CD8-positive, alpha-beta memory T cell (primary cell): ENCODE results near the gene C18orf32. TPM values are rescaled to one million over a fixed set of nuclear protein-coding genes. Genes with fewer than 3 reads are reported as not detected.
"Not testable (repeated sequence)": the region's sequence is repeated elsewhere in the genome, so short reads cannot be mapped to it uniquely, and the experiment has no call there.

Source experiments
- CTCF ChIA-PET: fragments of 350-600 bp; sonication (Branson Sonifier 250); formaldehyde crosslinking; loops from one replicate; lab custom pipeline; 2021; ENCODE audit warnings: antibody characterized with exemption; lab: Charles Lee
- POLR2A ChIA-PET: fragments of 350-600 bp; sonication (Branson Sonifier 250); formaldehyde crosslinking; loops from one replicate; lab custom pipeline; 2021; ENCODE audit warnings: antibody characterized with exemption; lab: Charles Lee
- DNase-seq, 5 donors: peaks; one replicate each; pipeline versions ENCODE4 v3.0.0 to v3.0.0-alpha.2; 2020 to 2022; ENCODE audit warnings: mixed read lengths in 1 of 5
- H3K27ac ChIP-seq: one replicate; pipeline ENCODE4 v1.7.0; 2013; ENCODE audit warnings: low read depth, mild to moderate bottlenecking, low read length, moderate library complexity
- H3K27me3 ChIP-seq: 2 replicates; pipeline ENCODE4 v1.7.0; 2013; ENCODE audit warnings: low read length, mild to moderate bottlenecking; ENCODE audit not compliant: insufficient read depth, poor library complexity, severe bottlenecking
- H3K36me3 ChIP-seq: 2 replicates; pipeline ENCODE4 v1.7.0; 2013; ENCODE audit warnings: mild to moderate bottlenecking, low read length, moderate library complexity; ENCODE audit not compliant: insufficient read depth
- H3K4me1 ChIP-seq: 2 replicates; pipeline ENCODE4 v1.7.0; 2013; ENCODE audit warnings: mild to moderate bottlenecking, low read length, moderate library complexity; ENCODE audit not compliant: insufficient read depth
- H3K4me3 ChIP-seq: 2 replicates; pipeline ENCODE4 v1.7.0; 2013; ENCODE audit warnings: mild to moderate bottlenecking, low read length
- H3K9me3 ChIP-seq: 2 replicates; pipeline ENCODE4 v1.7.0; 2013; ENCODE audit warnings: mild to moderate bottlenecking, low read length
- H3K27ac Mint-ChIP-seq, 8 donors: one replicate each; pipeline ENCODE4 v1.8.0; 2020 to 2021; ENCODE audit warnings: mixed read lengths in 8 of 8, mild to moderate bottlenecking in 6 of 8, inconsistent platforms in 3 of 8, moderate library complexity in 3 of 8
- H3K27me3 Mint-ChIP-seq, 2 donors: one replicate each; pipeline ENCODE4 v1.8.0; 2020 to 2021; ENCODE audit warnings: mixed read lengths in 2 of 2, mild to moderate bottlenecking in 1 of 2, moderate library complexity in 1 of 2
- H3K36me3 Mint-ChIP-seq, 3 donors: one replicate each; pipeline ENCODE4 v1.8.0; 2020 to 2021; ENCODE audit warnings: mixed read lengths in 3 of 3, inconsistent platforms in 1 of 3, mild to moderate bottlenecking in 1 of 3
- H3K4me1 Mint-ChIP-seq, 3 donors: one replicate each; pipeline ENCODE4 v1.8.0; 2020 to 2021; ENCODE audit warnings: mixed read lengths in 3 of 3, inconsistent platforms in 1 of 3, mild to moderate bottlenecking in 1 of 3
- H3K4me3 Mint-ChIP-seq, 7 donors: one replicate each; pipeline ENCODE4 v1.8.0; 2020 to 2021; ENCODE audit warnings: mixed read lengths in 7 of 7, mild to moderate bottlenecking in 6 of 7, moderate library complexity in 4 of 7, inconsistent platforms in 2 of 7
- H3K9me3 Mint-ChIP-seq, 5 donors: one replicate each; pipeline ENCODE4 v1.8.0; 2020 to 2022; ENCODE audit warnings: mixed read lengths in 5 of 5, mild to moderate bottlenecking in 3 of 5, moderate library complexity in 2 of 5, inconsistent platforms in 1 of 5
- polyA plus RNA-seq: library from polyadenylated mRNA; unstranded; fragments of 300-500 nt; fragmentation: Illumina TruSeq; gene quantifications from one replicate; pipeline ENCODE4 v1.2.3, GENCODE V29; 2021
- total RNA-seq, 2 experiments: library from RNA; stranded (reverse); gene quantifications; one replicate each; pipeline ENCODE4 v1.2.3, GENCODE V29; 2021

C18orf32 gene
- total and polyA plus RNA-seq, 3 experiments from 2014 or later, result 23.4 to 99.9 (median 25.4) TPM

- H3K4me1 Mint-ChIP-seq, result no peaks in the 10 kb centered on the region
- ChIA-PET CTCF (interaction anchor here (1.3 to 2.0 kb wide), 3 partner anchors 342 to 842 kb away, joined by 3 to 11 read pairs (median 4); no protein-coding TSS in a partner anchor), POLR2A (no interaction called here)
Measured at GRCh38 chr18:49514577-49514976, 27.5 kb upstream of the C18orf32 start.

GRCh38 chr18:49512876-49513275, 25.8 kb upstream of the C18orf32 start:
- H3K9me3 Mint-ChIP-seq, H3K27ac ChIP-seq, H3K27me3 Mint-ChIP-seq, DNase-seq, H3K9me3 ChIP-seq, H3K4me1 Mint-ChIP-seq, CTCF ChIA-PET, H3K36me3 Mint-ChIP-seq, H3K4me3 ChIP-seq, H3K4me3 Mint-ChIP-seq, H3K4me1 ChIP-seq, H3K27me3 ChIP-seq, H3K36me3 ChIP-seq, POLR2A ChIA-PET: not testable (repeated sequence)
- peak overlapping the region in 1 of 8 donors; percentile 14 for H3K27ac Mint-ChIP-seq

More at GRCh38 chr18:49514577-49514976, 27.5 kb upstream of the C18orf32 start:
- H3K9me3 Mint-ChIP-seq, result no peaks in the 10 kb centered on the region
- no peaks in the 10 kb centered on the region for H3K9me3 ChIP-seq
- H3K4me1 ChIP-seq, result no peaks in the 10 kb centered on the region
- H3K36me3 Mint-ChIP-seq, result no peaks in the 10 kb centered on the region
- no peak for DNase-seq
- H3K27me3 Mint-ChIP-seq, result peaks cover 0 to 5% of the 10 kb centered on the region in 2 donors
- no peaks in the 10 kb centered on the region for H3K27me3 ChIP-seq
- no peak overlapping the region for H3K4me3 ChIP-seq
- no peak overlapping the region for H3K27ac ChIP-seq
- H3K4me3 Mint-ChIP-seq, result no peak overlapping the region
- H3K27ac Mint-ChIP-seq, result no peak overlapping the region
- H3K36me3 ChIP-seq, result no peaks in the 10 kb centered on the region

GRCh38 chr18:49510393-49511115, 23.5 kb upstream of the C18orf32 start:
- Histone ChIP-seq H3K36me3 (no peaks in the 10 kb centered on the region), H3K27me3 (no peaks in the 10 kb centered on the region), H3K4me3 (no peak overlapping the region), H3K27ac (no peak overlapping the region), H3K9me3 (no peaks in the 10 kb centered on the region), H3K4me1 (no peaks in the 10 kb centered on the region)
- H3K27me3 Mint-ChIP-seq, result peaks cover 6 to 18% of the 10 kb centered on the region in 2 donors
- H3K27ac Mint-ChIP-seq, result no peak overlapping the region
- ChIA-PET CTCF (interaction anchor here (0.6 to 6.1 kb wide), 17 partner anchors 9 to 847 kb away, joined by 3 to 100 read pairs (median 4); partner anchors contain the start of gene MYO5B), POLR2A (no interaction called here)
- no peak overlapping the region for H3K4me3 Mint-ChIP-seq
- no peaks in the 10 kb centered on the region for H3K4me1 Mint-ChIP-seq
- H3K9me3 Mint-ChIP-seq, result no peaks in the 10 kb centered on the region
- DNase-seq, result peak; percentile 37 to 70 (median 40)
- H3K36me3 Mint-ChIP-seq, result no peaks in the 10 kb centered on the region

GRCh38 chr18:49506438-49506837, 19.4 kb upstream of the C18orf32 start:
- H3K27ac ChIP-seq, H3K4me3 Mint-ChIP-seq, H3K27me3 ChIP-seq, H3K9me3 Mint-ChIP-seq, H3K9me3 ChIP-seq, DNase-seq, H3K4me1 Mint-ChIP-seq, H3K27ac Mint-ChIP-seq, POLR2A ChIA-PET, H3K36me3 Mint-ChIP-seq, H3K36me3 ChIP-seq, H3K4me1 ChIP-seq, H3K4me3 ChIP-seq: not testable (repeated sequence)
- peaks cover 12 to 26% of the 10 kb centered on the region in 2 donors for H3K27me3 Mint-ChIP-seq
- CTCF ChIA-PET, result interaction anchor here (6.1 kb wide), 1 partner anchor 354 kb away, joined by 100 read pairs; no protein-coding TSS in a partner anchor

GRCh38 chr18:49503931-49504330, 16.9 kb upstream of the C18orf32 start:
- ChIA-PET CTCF (interaction anchor here (0.7 to 1.0 kb wide), 2 partner anchors 13 to 310 kb away, joined by 3 to 4 read pairs; no protein-coding TSS in a partner anchor), POLR2A (no interaction called here)
- no peaks in the 10 kb centered on the region for H3K36me3 Mint-ChIP-seq
- DNase-seq, result no peak
- H3K4me3 ChIP-seq, result no peak overlapping the region
- no peaks in the 10 kb centered on the region for H3K27me3 ChIP-seq
- no peak overlapping the region for H3K4me3 Mint-ChIP-seq
- no peaks in the 10 kb centered on the region for H3K4me1 Mint-ChIP-seq
- no peak overlapping the region for H3K27ac ChIP-seq
- no peak overlapping the region for H3K27ac Mint-ChIP-seq
- H3K4me1 ChIP-seq, result no peaks in the 10 kb centered on the region
- H3K9me3 Mint-ChIP-seq, result peaks cover 0 to 2% (median 0%) of the 10 kb centered on the region in 5 donors
- no peaks in the 10 kb centered on the region for H3K9me3 ChIP-seq
- H3K36me3 ChIP-seq, result no peaks in the 10 kb centered on the region
- H3K27me3 Mint-ChIP-seq, result peaks cover 15 to 40% of the 10 kb centered on the region in 2 donors

GRCh38 chr18:49500201-49500921, 13.3 kb upstream of the C18orf32 start:
- Mint-ChIP-seq H3K36me3 (no peaks in the 10 kb centered on the region), H3K9me3 (peaks cover 0 to 2% (median 0%) of the 10 kb centered on the region in 5 donors), H3K27me3 (peaks cover 11 to 27% of the 10 kb centered on the region in 2 donors), H3K27ac (no peak overlapping the region), H3K4me3 (no peak overlapping the region), H3K4me1 (no peaks in the 10 kb centered on the region)
- Histone ChIP-seq H3K27me3 (no peaks in the 10 kb centered on the region), H3K27ac (no peak overlapping the region), H3K4me1 (no peaks in the 10 kb centered on the region), H3K36me3 (no peaks in the 10 kb centered on the region), H3K4me3 (no peak overlapping the region), H3K9me3 (no peaks in the 10 kb centered on the region)
- no peak for DNase-seq
- ChIA-PET CTCF (no interaction called here), POLR2A (no interaction called here)

- no peak overlapping the region for H3K4me3 Mint-ChIP-seq
- CTCF ChIA-PET, result no interaction called here
Measured at GRCh38 chr18:49499046-49499637, 12.1 kb upstream of the C18orf32 start.

More at GRCh38 chr18:49499046-49499637, 12.1 kb upstream of the C18orf32 start:
- Histone ChIP-seq H3K4me3 (no peak overlapping the region), H3K4me1 (no peaks in the 10 kb centered on the region), H3K27me3 (no peaks in the 10 kb centered on the region), H3K9me3 (no peaks in the 10 kb centered on the region), H3K27ac (no peak overlapping the region), H3K36me3 (no peaks in the 10 kb centered on the region)
- Mint-ChIP-seq H3K36me3 (no peaks in the 10 kb centered on the region), H3K9me3 (peaks cover 0 to 2% (median 0%) of the 10 kb centered on the region in 5 donors), H3K4me1 (no peaks in the 10 kb centered on the region), H3K27me3 (peaks cover 7 to 27% of the 10 kb centered on the region in 2 donors), H3K27ac (peak overlapping the region in 1 of 8 donors; percentile 55)
- DNase-seq, result no peak
- POLR2A ChIA-PET, result no interaction called here
